GM12892 (cell line): Measurements from ENCODE around the gene P2RX7.

ENCODE experiments used
- POLR2A ChIP-seq: IDR thresholded peaks from 2 replicates; pipeline ENCODE4 v1.6.1; 2011; ENCODE audit warnings: low read depth, low read length, control low read depth
- POLR2AphosphoS5 ChIP-seq: IDR thresholded peaks from 2 replicates; pipeline ENCODE4 v1.6.1; 2011; ENCODE audit warnings: low read depth, low read length, control low read depth

GRCh38 chr12:121095544-121096198 lies 37.0 kb upstream of the P2RX7 start:
- TF ChIP-seq POLR2A (no peak), POLR2AphosphoS5 (no peak)
